ENCODE data around the gene TMCC2.

TMCC2 gene

GRCh38 chr1:205260948-205261732 lies 33.4 kb downstream of the TMCC2 start:
- no peak for DNase-seq (ENCODE audit: low spot score)

GRCh38 chr1:205261946-205262691 lies 34.4 kb downstream of the TMCC2 start:
- no peak for DNase-seq (ENCODE audit: low spot score)

GRCh38 chr1:205262731-205263171 lies 35.0 kb downstream of the TMCC2 start:
- no peak for DNase-seq (ENCODE audit: low spot score)

GRCh38 chr1:205263580-205264190 lies 35.9 kb downstream of the TMCC2 start:
- DNase-seq (ENCODE audit: low spot score) = peak; percentile 65

GRCh38 chr1:205266611-205267305 lies 39.0 kb downstream of the TMCC2 start:
- no peak for DNase-seq (ENCODE audit: low spot score)

- DNase-seq (ENCODE audit: low spot score) = no peak
Measured at GRCh38 chr1:205267306-205267902, 39.7 kb downstream of the TMCC2 start.

GRCh38 chr1:205268846-205269680 lies 41.3 kb downstream of the TMCC2 start:
- no peak for DNase-seq (ENCODE audit: low spot score)

- no peak for DNase-seq (ENCODE audit: low spot score)
Measured at GRCh38 chr1:205269711-205270110, 42.0 kb downstream of the TMCC2 start.

- no peak for DNase-seq (ENCODE audit: low spot score)
Measured at GRCh38 chr1:205270271-205270670, 42.5 kb downstream of the TMCC2 start.

GRCh38 chr1:205270764-205271163 lies 43.0 kb downstream of the TMCC2 start:
- no peak for DNase-seq (ENCODE audit: low spot score)

GRCh38 chr1:205271277-205271676 lies 43.5 kb downstream of the TMCC2 start:
- no peak for DNase-seq (ENCODE audit: low spot score)

GRCh38 chr1:205271745-205272144 lies 44.0 kb downstream of the TMCC2 start:
- no peak for DNase-seq (ENCODE audit: low spot score)

GRCh38 chr1:205272536-205272935 lies 44.8 kb downstream of the TMCC2 start:
- no peak for DNase-seq (ENCODE audit: low spot score)

- DNase-seq (ENCODE audit: low spot score) = peak; percentile 80
Measured at GRCh38 chr1:205273551-205273982, 45.8 kb downstream of the TMCC2 start.

- DNase-seq (ENCODE audit: low spot score) = no peak
Measured at GRCh38 chr1:205274041-205274691, 46.4 kb downstream of the TMCC2 start.

- DNase-seq (ENCODE audit: low spot score) = no peak
Measured at GRCh38 chr1:205275133-205275532, 47.4 kb downstream of the TMCC2 start.

GRCh38 chr1:205275916-205276688 lies 48.4 kb downstream of the TMCC2 start:
- DNase-seq (ENCODE audit: low spot score) = no peak

GRCh38 chr1:205276689-205277065 lies 48.9 kb downstream of the TMCC2 start:
- no peak for DNase-seq (ENCODE audit: low spot score)

GRCh38 chr1:205279986-205280385 lies 52.2 kb downstream of the TMCC2 start:
- DNase-seq (ENCODE audit: low spot score) = no peak

Measured in hematopoietic multipotent progenitor cell treated with erythropoietin and hydrocortisone succinate and interleukin-3 and kit ligand, for 15 days (in vitro differentiated cells).